ENCODE measurements around the gene DAAM1.

Gene DAAM1

GRCh38 chr14:59334253-59334652 lies 145.8 kb downstream of the DAAM1 start:
- H3K4me1 ChIP-seq (ENCODE audit: insufficient read depth, low read length): no peaks in the 10 kb centered on the region
- H3K4me2 ChIP-seq (ENCODE audit: insufficient read depth, low read length): no peak overlapping the region
- no peak for TF ChIP-seq CTCF (IDR thresholded peaks at IDR 0.05; ENCODE audit: borderline replicate concordance, extremely low read depth, low read length, poor library complexity, severe bottlenecking)
- TF ChIP-seq EZH2 (IDR thresholded peaks at IDR 0.05; ENCODE audit: borderline replicate concordance, low read depth, low read length, severe bottlenecking): no peak

GRCh38 chr14:59336098-59336497 lies 147.6 kb downstream of the DAAM1 start:
- H3K79me2 ChIP-seq (ENCODE audit: insufficient read depth, low read length): no peaks in the 10 kb centered on the region
- H3K4me1 ChIP-seq (ENCODE audit: insufficient read depth, low read length): no peaks in the 10 kb centered on the region
- DNase-seq: no peak
- H3K4me3 ChIP-seq (ENCODE audit: low read depth in 1 of 2, low read length in 2 of 2): no peak overlapping the region
- H3K27ac ChIP-seq (ENCODE audit: low read length): no peak overlapping the region
- H3K9ac ChIP-seq (ENCODE audit: low read depth, low read length): no peak overlapping the region
- no peak overlapping the region for H2AFZ ChIP-seq (ENCODE audit: low read depth, low read length)
- no peak overlapping the region for H3K4me2 ChIP-seq (ENCODE audit: insufficient read depth, low read length)
- peaks cover 9% of the 10 kb centered on the region; the same call in 1 of the 2 replicates for H3K36me3 ChIP-seq (ENCODE audit: insufficient read depth, low read length)
- no peaks in the 10 kb centered on the region for H3K27me3 ChIP-seq (ENCODE audit: insufficient read depth, low read length, poor library complexity)
- no peaks in the 10 kb centered on the region for H4K20me1 ChIP-seq (ENCODE audit: insufficient read depth, low read length)
- no peak for TF ChIP-seq CTCF (IDR thresholded peaks at IDR 0.05; ENCODE audit: borderline replicate concordance, extremely low read depth, low read length, poor library complexity, severe bottlenecking)
- no peak for TF ChIP-seq EZH2 (IDR thresholded peaks at IDR 0.05; ENCODE audit: borderline replicate concordance, low read depth, low read length, severe bottlenecking)
- no peaks in the 10 kb centered on the region for H3K9me3 ChIP-seq (ENCODE audit: insufficient read depth, low read length, severe bottlenecking)
- no peak for ATAC-seq (ENCODE audit: insufficient read depth, low read depth)

More at GRCh38 chr14:59334253-59334652, 145.8 kb downstream of the DAAM1 start:
- ATAC-seq (ENCODE audit: insufficient read depth, low read depth): no peak
- H3K9me3 ChIP-seq (ENCODE audit: insufficient read depth, low read length, severe bottlenecking): no peaks in the 10 kb centered on the region
- H2AFZ ChIP-seq (ENCODE audit: low read depth, low read length): no peak overlapping the region
- no peak overlapping the region for H3K9ac ChIP-seq (ENCODE audit: low read depth, low read length)
- H3K27me3 ChIP-seq (ENCODE audit: insufficient read depth, low read length, poor library complexity): no peaks in the 10 kb centered on the region
- H3K36me3 ChIP-seq (ENCODE audit: insufficient read depth, low read length): peaks cover 9% of the 10 kb centered on the region; the same call in 1 of the 2 replicates
- H3K27ac ChIP-seq (ENCODE audit: low read length): no peak overlapping the region
- DNase-seq: no peak
- H4K20me1 ChIP-seq (ENCODE audit: insufficient read depth, low read length): no peaks in the 10 kb centered on the region
- H3K4me3 ChIP-seq (ENCODE audit: low read depth in 1 of 2, low read length in 2 of 2): no peak overlapping the region
- no peaks in the 10 kb centered on the region for H3K79me2 ChIP-seq (ENCODE audit: insufficient read depth, low read length)

- Histone ChIP-seq H3K4me3 (ENCODE audit: low read depth in 1 of 2, low read length in 2 of 2) (no peak overlapping the region), H3K4me1 (ENCODE audit: insufficient read depth, low read length) (no peaks in the 10 kb centered on the region)
Measured at GRCh38 chr14:59336706-59337105, 148.2 kb downstream of the DAAM1 start.

More at GRCh38 chr14:59336706-59337105, 148.2 kb downstream of the DAAM1 start:
- TF ChIP-seq EZH2 (IDR thresholded peaks at IDR 0.05; ENCODE audit: borderline replicate concordance, low read depth, low read length, severe bottlenecking): no peak
- TF ChIP-seq CTCF (IDR thresholded peaks at IDR 0.05; ENCODE audit: borderline replicate concordance, extremely low read depth, low read length, poor library complexity, severe bottlenecking): no peak
- Histone ChIP-seq H4K20me1 (ENCODE audit: insufficient read depth, low read length) (no peaks in the 10 kb centered on the region), H3K36me3 (ENCODE audit: insufficient read depth, low read length) (peaks cover 3% of the 10 kb centered on the region; the same call in 1 of the 2 replicates), H3K9ac (ENCODE audit: low read depth, low read length) (no peak overlapping the region), H3K27ac (ENCODE audit: low read length) (no peak overlapping the region), H3K79me2 (ENCODE audit: insufficient read depth, low read length) (no peaks in the 10 kb centered on the region), H3K9me3 (ENCODE audit: insufficient read depth, low read length, severe bottlenecking) (no peaks in the 10 kb centered on the region), H2AFZ (ENCODE audit: low read depth, low read length) (no peak overlapping the region), H3K27me3 (ENCODE audit: insufficient read depth, low read length, poor library complexity) (no peaks in the 10 kb centered on the region), H3K4me2 (ENCODE audit: insufficient read depth, low read length) (no peak overlapping the region)
- ATAC-seq (ENCODE audit: insufficient read depth, low read depth): no peak
- DNase-seq: no peak
